Measurements from ENCODE around the gene CCL15. TPM values are rescaled to one million over a fixed set of nuclear protein-coding genes. Genes with fewer than 3 reads are reported as not detected.

CCL15 gene
- total RNA-seq, 1 donor from 2014 or later = not detected

GRCh38 chr17:35965272-35965671 is 36.1 kb downstream of the CCL15 start:
- H3K27me3 Mint-ChIP-seq (ENCODE audit: low read depth) = peaks cover 20% of the 10 kb centered on the region
- H3K4me1 Mint-ChIP-seq = peaks cover 5% of the 10 kb centered on the region
- no peak for TF ChIP-seq CTCF (conservative IDR thresholded peaks at IDR 0.05)
- no peak overlapping the region for H3K4me3 Mint-ChIP-seq
- no peaks in the 10 kb centered on the region for H3K9me3 Mint-ChIP-seq
- H3K36me3 Mint-ChIP-seq (ENCODE audit: low read depth) = no peaks in the 10 kb centered on the region
- H3K27ac Mint-ChIP-seq (ENCODE audit: unreplicated experiment) = no peak overlapping the region
- no peak for DNase-seq (ENCODE audit: low read depth, low spot score)

GRCh38 chr17:35963663-35964062 is 37.7 kb downstream of the CCL15 start:
- H3K4me3 Mint-ChIP-seq = no peak overlapping the region
- DNase-seq (ENCODE audit: low read depth, low spot score) = no peak
- H3K4me1 Mint-ChIP-seq = no peaks in the 10 kb centered on the region
- peaks cover 23% of the 10 kb centered on the region for H3K27me3 Mint-ChIP-seq (ENCODE audit: low read depth)
- H3K9me3 Mint-ChIP-seq = no peaks in the 10 kb centered on the region
- no peak for TF ChIP-seq CTCF (conservative IDR thresholded peaks at IDR 0.05)
- no peaks in the 10 kb centered on the region for H3K36me3 Mint-ChIP-seq (ENCODE audit: low read depth)
- no peak overlapping the region for H3K27ac Mint-ChIP-seq (ENCODE audit: unreplicated experiment)

GRCh38 chr17:35953720-35954119 is 47.6 kb downstream of the CCL15 start:
- Mint-ChIP-seq H3K4me3 (no peak overlapping the region), H3K36me3 (ENCODE audit: low read depth) (no peaks in the 10 kb centered on the region), H3K4me1 (no peaks in the 10 kb centered on the region), H3K9me3 (peaks cover 2% of the 10 kb centered on the region), H3K27ac (ENCODE audit: unreplicated experiment) (no peak overlapping the region), H3K27me3 (ENCODE audit: low read depth) (peaks cover 24% of the 10 kb centered on the region)
- no peak for TF ChIP-seq CTCF (conservative IDR thresholded peaks at IDR 0.05)
- DNase-seq (ENCODE audit: low read depth, low spot score) = no peak

- DNase-seq (ENCODE audit: low read depth, low spot score) = no peak
- Mint-ChIP-seq H3K27ac (ENCODE audit: unreplicated experiment) (no peak overlapping the region), H3K4me1 (no peaks in the 10 kb centered on the region), H3K27me3 (ENCODE audit: low read depth) (peaks cover 5% of the 10 kb centered on the region), H3K36me3 (ENCODE audit: low read depth) (no peaks in the 10 kb centered on the region), H3K4me3 (no peak overlapping the region), H3K9me3 (no peaks in the 10 kb centered on the region)
- TF ChIP-seq CTCF (conservative IDR thresholded peaks at IDR 0.05) = no peak
Measured at GRCh38 chr17:35949401-35949800, 52.0 kb downstream of the CCL15 start.

- no peaks in the 10 kb centered on the region for H3K27me3 Mint-ChIP-seq (ENCODE audit: low read depth)
- H3K4me1 Mint-ChIP-seq = no peaks in the 10 kb centered on the region
- H3K36me3 Mint-ChIP-seq (ENCODE audit: low read depth) = no peaks in the 10 kb centered on the region
- DNase-seq (ENCODE audit: low read depth, low spot score) = no peak
- no peak overlapping the region for H3K27ac Mint-ChIP-seq (ENCODE audit: unreplicated experiment)
- no peak for TF ChIP-seq CTCF (conservative IDR thresholded peaks at IDR 0.05)
- H3K4me3 Mint-ChIP-seq = no peak overlapping the region
- H3K9me3 Mint-ChIP-seq = no peaks in the 10 kb centered on the region
Measured at GRCh38 chr17:35948092-35948491, 53.3 kb downstream of the CCL15 start.

Other genes with a start within 250 kb of the CCL15 start
- gene GAS2L2, start 248.3 kb downstream of the CCL15 start, total RNA-seq = 0.12 and 0.16 TPM in 2 replicates
- 0.23 TPM in 1 of 2 replicates, not detected in the other for gene C17orf50, start 240.7 kb downstream of the CCL15 start, total RNA-seq
- gene MMP28, start 205.9 kb downstream of the CCL15 start, total RNA-seq = 0.68 and 0.71 TPM in 2 replicates
- 300 and 320 TPM in 2 replicates for gene TAF15, start 192.1 kb downstream of the CCL15 start, total RNA-seq
- not detected in 2 replicates for gene HEATR9, start 132.7 kb downstream of the CCL15 start, total RNA-seq
- gene CCL5, start 121.2 kb downstream of the CCL15 start, total RNA-seq = not detected in 2 replicates
- gene RDM1, start 70.8 kb downstream of the CCL15 start, total RNA-seq = 5.0 and 5.7 TPM in 2 replicates
- gene LYZL6, start 57.8 kb downstream of the CCL15 start, total RNA-seq = not detected in 2 replicates
- gene CCL16, start 20.1 kb downstream of the CCL15 start, total RNA-seq = not detected in 2 replicates
- not detected in 2 replicates for gene CCL14, start 14.8 kb downstream of the CCL15 start, total RNA-seq
- not detected in 2 replicates for gene CCL23, start 16.4 kb upstream of the CCL15 start, total RNA-seq
- gene CCL18, start 62.7 kb upstream of the CCL15 start, total RNA-seq = not detected in 2 replicates
- not detected in 2 replicates for gene CCL3, start 88.6 kb upstream of the CCL15 start, total RNA-seq
- not detected in 2 replicates for gene CCL4, start 102.3 kb upstream of the CCL15 start, total RNA-seq
- gene TBC1D3B, start 175.1 kb upstream of the CCL15 start, total RNA-seq = 12.5 and 13.2 TPM in 2 replicates
- 0.82 and 1.6 TPM in 2 replicates for gene CCL3L1, start 195.2 kb upstream of the CCL15 start, total RNA-seq
- not detected in 2 replicates for gene CCL4L2, start 209.5 kb upstream of the CCL15 start, total RNA-seq